Activated naive CD4-positive, alpha-beta T cell treated with anti-CD3 and anti-CD28 coated beads, Interleukin-2, amount 50 U/mL, for 16 hours (primary cell): ENCODE data around the gene HHIPL1.
"Not testable (repeated sequence)": the region's sequence is repeated elsewhere in the genome, so short reads cannot be mapped to it uniquely, and the experiment has no call there.

Experiments
- DNase-seq: peaks from one replicate; pipeline ENCODE4 v3.0.0-alpha.2; 2020

Gene HHIPL1

GRCh38 chr14:99636487-99636886 lies 8.4 kb upstream of the HHIPL1 start:
- no peak for DNase-seq

GRCh38 chr14:99637624-99638023 lies 7.3 kb upstream of the HHIPL1 start:
- no peak for DNase-seq

- DNase-seq = not testable (repeated sequence)
These were observed 2.2 kb upstream of the HHIPL1 start for GRCh38 chr14:99642771-99643170.

- no peak for DNase-seq
These were observed 1.6 kb upstream of the HHIPL1 start for GRCh38 chr14:99643343-99643742.

GRCh38 chr14:99644035-99644587 lies 818 bp upstream of the HHIPL1 start:
- no peak for DNase-seq

GRCh38 chr14:99645545-99646505 lies 896 bp downstream of the HHIPL1 start:
- DNase-seq = no peak

- no peak for DNase-seq
These were observed 2.5 kb downstream of the HHIPL1 start for GRCh38 chr14:99647411-99647810.

GRCh38 chr14:99648027-99648784 lies 3.3 kb downstream of the HHIPL1 start:
- no peak for DNase-seq

- DNase-seq = no peak
These were observed 4.3 kb downstream of the HHIPL1 start for GRCh38 chr14:99649219-99649618.

- no peak for DNase-seq
These were observed 4.7 kb downstream of the HHIPL1 start for GRCh38 chr14:99649643-99650042.

- DNase-seq = no peak
These were observed 5.3 kb downstream of the HHIPL1 start for GRCh38 chr14:99650189-99650588.

GRCh38 chr14:99651953-99652746 lies 7.2 kb downstream of the HHIPL1 start:
- no peak for DNase-seq

GRCh38 chr14:99654235-99654985 lies 9.5 kb downstream of the HHIPL1 start:
- no peak for DNase-seq

- no peak for DNase-seq
These were observed 10.6 kb downstream of the HHIPL1 start for GRCh38 chr14:99655521-99655920.

GRCh38 chr14:99656171-99656570 lies 11.2 kb downstream of the HHIPL1 start:
- no peak for DNase-seq

- DNase-seq = no peak
These were observed 12.8 kb downstream of the HHIPL1 start for GRCh38 chr14:99657645-99658155.

GRCh38 chr14:99658218-99658845 lies 13.4 kb downstream of the HHIPL1 start:
- DNase-seq = no peak

GRCh38 chr14:99659333-99659741 lies 14.4 kb downstream of the HHIPL1 start:
- no peak for DNase-seq

GRCh38 chr14:99660006-99660566 lies 15.2 kb downstream of the HHIPL1 start:
- no peak for DNase-seq

GRCh38 chr14:99660794-99661193 lies 15.9 kb downstream of the HHIPL1 start:
- no peak for DNase-seq

GRCh38 chr14:99661206-99661605 lies 16.3 kb downstream of the HHIPL1 start:
- not testable (repeated sequence) for DNase-seq
